ENCODE data around the gene MYLK4. TPM values are rescaled to one million over a fixed set of nuclear protein-coding genes. Genes with fewer than 3 reads are reported as not detected.
A peak's percentile ranks its signal among the peaks of the same experiment; 100 is the strongest.

The MYLK4 gene
- total and polyA plus RNA-seq, 2 of the 13 experiments (the other 11 are each of a cell fraction or from before 2014, with no cell fraction given): 0.26 to 0.29 TPM

GRCh38 chr6:2790588-2791449 is 40.1 kb upstream of the MYLK4 start (continued):
- TF ChIP-seq, protein P1, sequence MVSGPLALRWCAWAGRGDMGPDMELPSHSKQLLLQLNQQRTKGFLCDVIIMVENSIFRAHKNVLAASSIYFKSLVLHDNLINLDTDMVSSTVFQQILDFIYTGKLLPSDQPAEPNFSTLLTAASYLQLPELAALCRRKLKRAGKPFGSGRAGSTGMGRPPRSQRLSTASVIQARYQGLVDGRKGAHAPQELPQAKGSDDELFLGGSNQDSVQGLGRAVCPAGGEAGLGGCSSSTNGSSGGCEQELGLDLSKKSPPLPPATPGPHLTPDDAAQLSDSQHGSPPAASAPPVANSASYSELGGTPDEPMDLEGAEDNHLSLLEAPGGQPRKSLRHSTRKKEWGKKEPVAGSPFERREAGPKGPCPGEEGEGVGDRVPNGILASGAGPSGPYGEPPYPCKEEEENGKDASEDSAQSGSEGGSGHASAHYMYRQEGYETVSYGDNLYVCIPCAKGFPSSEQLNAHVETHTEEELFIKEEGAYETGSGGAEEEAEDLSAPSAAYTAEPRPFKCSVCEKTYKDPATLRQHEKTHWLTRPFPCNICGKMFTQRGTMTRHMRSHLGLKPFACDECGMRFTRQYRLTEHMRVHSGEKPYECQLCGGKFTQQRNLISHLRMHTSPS (CRISPR knock-in tag; IDR thresholded peaks at IDR 0.05; ENCODE audit: low read depth): no peak
- TF ChIP-seq CEBPB (IDR thresholded peaks at IDR 0.05; ENCODE audit: borderline replicate concordance, low read depth, low read length) (no peak), SRSF4 (IDR thresholded peaks at IDR 0.05; ENCODE audit: low read depth, low read length, poor library complexity, severe bottlenecking) (no peak), ELF3 (CRISPR knock-in tag; IDR thresholded peaks at IDR 0.05) (peak; percentile 64), ZKSCAN8 (CRISPR knock-in tag; IDR thresholded peaks at IDR 0.05; ENCODE audit: borderline replicate concordance) (peak; percentile 70; the same call in 1 of the 2 replicates), ZNF441 (CRISPR knock-in tag; IDR thresholded peaks at IDR 0.05; ENCODE audit: borderline replicate concordance) (no peak), ZBTB3 (CRISPR knock-in tag; IDR thresholded peaks at IDR 0.05; ENCODE audit: borderline replicate concordance, low read depth) (no peak), KDM2A (CRISPR knock-in tag; IDR thresholded peaks at IDR 0.05; ENCODE audit: borderline replicate concordance, low read depth) (peak; percentile 65; the same call in 1 of the 2 replicates), ZMYM4 (CRISPR knock-in tag; IDR thresholded peaks at IDR 0.05) (0 out of 2 replicates have a peak, but pooled peaks have one; percentile 20), PAX8 (CRISPR knock-in tag; IDR thresholded peaks at IDR 0.05; ENCODE audit: borderline replicate concordance) (no peak), KLF9 (CRISPR knock-in tag; IDR thresholded peaks at IDR 0.05; ENCODE audit: low read depth) (no peak), BRD4 (CRISPR knock-in tag; IDR thresholded peaks at IDR 0.05) (no peak), HES4 (CRISPR knock-in tag; IDR thresholded peaks at IDR 0.05; ENCODE audit: borderline replicate concordance) (no peak), ZNF256 (CRISPR knock-in tag; conservative IDR thresholded peaks at IDR 0.05) (no peak), DNMT1 (CRISPR knock-in tag; IDR thresholded peaks at IDR 0.05) (no peak), TEAD2 (CRISPR knock-in tag; IDR thresholded peaks at IDR 0.05) (no peak), JUN (CRISPR knock-in tag; IDR thresholded peaks at IDR 0.05) (no peak), ZNF746 (CRISPR knock-in tag; IDR thresholded peaks at IDR 0.05) (no peak), U2AF1 (optimal IDR thresholded peaks at IDR 0.05; ENCODE audit: low read depth, low read length) (no peak), NONO (IDR thresholded peaks at IDR 0.05) (no peak), NONO (CRISPR knock-in tag; conservative IDR thresholded peaks at IDR 0.05) (no peak), ZNF331 (CRISPR knock-in tag; IDR thresholded peaks at IDR 0.05) (peak; percentile 66; the same call in 1 of the 2 replicates), ZSCAN31 (CRISPR knock-in tag; IDR thresholded peaks at IDR 0.05; ENCODE audit: low read depth) (no peak), NFE2L2 (IDR thresholded peaks at IDR 0.05; ENCODE audit: low read length) (no peak), THAP7 (CRISPR knock-in tag; IDR thresholded peaks at IDR 0.05) (no peak), RARG (CRISPR knock-in tag; IDR thresholded peaks at IDR 0.05; ENCODE audit: low read depth) (no peak)
- TF ChIP-seq, protein P2, sequence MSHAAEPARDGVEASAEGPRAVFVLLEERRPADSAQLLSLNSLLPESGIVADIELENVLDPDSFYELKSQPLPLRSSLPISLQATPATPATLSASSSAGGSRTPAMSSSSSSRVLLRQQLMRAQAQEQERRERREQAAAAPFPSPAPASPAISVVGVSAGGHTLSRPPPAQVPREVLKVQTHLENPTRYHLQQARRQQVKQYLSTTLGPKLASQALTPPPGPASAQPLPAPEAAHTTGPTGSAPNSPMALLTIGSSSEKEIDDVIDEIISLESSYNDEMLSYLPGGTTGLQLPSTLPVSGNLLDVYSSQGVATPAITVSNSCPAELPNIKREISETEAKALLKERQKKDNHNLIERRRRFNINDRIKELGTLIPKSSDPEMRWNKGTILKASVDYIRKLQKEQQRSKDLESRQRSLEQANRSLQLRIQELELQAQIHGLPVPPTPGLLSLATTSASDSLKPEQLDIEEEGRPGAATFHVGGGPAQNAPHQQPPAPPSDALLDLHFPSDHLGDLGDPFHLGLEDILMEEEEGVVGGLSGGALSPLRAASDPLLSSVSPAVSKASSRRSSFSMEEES (CRISPR knock-in tag; IDR thresholded peaks at IDR 0.05): 0 out of 2 replicates have a peak, but pooled peaks have one; percentile 51
- TF ChIP-seq, protein P3, sequence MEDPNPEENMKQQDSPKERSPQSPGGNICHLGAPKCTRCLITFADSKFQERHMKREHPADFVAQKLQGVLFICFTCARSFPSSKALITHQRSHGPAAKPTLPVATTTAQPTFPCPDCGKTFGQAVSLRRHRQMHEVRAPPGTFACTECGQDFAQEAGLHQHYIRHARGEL (CRISPR knock-in tag; IDR thresholded peaks at IDR 0.05): no peak

Measured in HepG2 (cell line).